Transverse colon (tissue), 4 donors: ENCODE data around the gene FBXO46. TPM values are rescaled to one million over a fixed set of nuclear protein-coding genes. Genes with fewer than 3 reads are reported as not detected.

Source experiments
- DNase-seq: peaks from one replicate; pipeline ENCODE4 v3.0.0-alpha.2; 2019
- H3K27ac ChIP-seq, 4 donors: fragments of 200-600 bp; sonication (generic); 2 replicates each; pipeline ENCODE4 v1.5.1; 2016 to 2018; ENCODE audit warnings: inconsistent platforms in 4 of 4
- H3K27me3 ChIP-seq: fragments of 200-600 bp; sonication (generic); 2 replicates; pipeline ENCODE4 v1.5.1; 2017; ENCODE audit warnings: inconsistent platforms
- H3K36me3 ChIP-seq, 4 donors: fragments of 200-600 bp; sonication (generic); 2 replicates each; pipeline ENCODE4 v1.5.1; 2017 to 2019; ENCODE audit warnings: inconsistent platforms in 4 of 4
- H3K4me1 ChIP-seq, 4 donors: fragments of 200-600 bp; sonication (generic); 2 replicates each; pipeline ENCODE4 v1.5.1; 2017 to 2020; ENCODE audit warnings: inconsistent platforms in 4 of 4
- H3K4me3 ChIP-seq, 4 donors: fragments of 200-600 bp; sonication (generic); 1 replicate in 1 of 4; 2 replicates in 3 of 4; pipeline versions ENCODE4 v1.5.1 to v1.6.1; 2017 to 2019; ENCODE audit warnings: inconsistent platforms in 4 of 4
- H3K9me3 ChIP-seq, 2 donors: fragments of 200-600 bp; sonication (generic); 2 replicates each; pipeline ENCODE4 v1.5.1; 2017 to 2019; ENCODE audit warnings: inconsistent platforms in 2 of 2
- CTCF ChIP-seq, 5 experiments: fragments of 200-600 bp in 3 of 5; fragments of 450-650 bp in 2 of 5; sonication (generic) in 3 of 5; IDR thresholded peaks; 1 replicate in 2 of 5; 2 replicates in 3 of 5; pipeline ENCODE4 v1.5.1; 2016 to 2017; ENCODE audit warnings: antibody characterized with exemption in 5 of 5, inconsistent platforms in 3 of 5, mild to moderate bottlenecking in 2 of 5, moderate library complexity in 1 of 5
- EP300 ChIP-seq: sonication (generic); formaldehyde crosslinking; IDR thresholded peaks from one replicate; pipeline ENCODE4 v1.6.1; 2017; ENCODE audit warnings: antibody characterized with exemption, low read depth
- POLR2A ChIP-seq: fragments of 450-650 bp; IDR thresholded peaks from one replicate; pipeline ENCODE4 v1.6.1; 2016; ENCODE audit warnings: antibody characterized with exemption, mild to moderate bottlenecking, moderate library complexity
- POLR2AphosphoS5 ChIP-seq, 3 donors: sonication (generic); formaldehyde crosslinking; IDR thresholded peaks; one replicate each; pipeline ENCODE4 v1.6.1; 2016; ENCODE audit warnings: antibody characterized with exemption in 3 of 3
- WGBS, 2 donors: methylation state at CpG; one replicate each; pipeline ENCODE4 v1.1.5; 2018; ENCODE audit warnings: low coverage in 1 of 2; 5-methylcytosine and 5-hydroxymethylcytosine counted together
- in situ Hi-C, 4 donors: fragments of 200-750 bp; cut with MboI; loops; one replicate each; pipeline versions ENCODE4 v1.15.0 to v1.15.1; 2017; ENCODE audit warnings: low sequenced_read_pairs in 3 of 4, low pct_ligation_motif_present in 1 of 4, low pct_unique_long_range_greater_than_20kb in 1 of 4
- intact Hi-C: fragments of 100-400 bp; cut with DNase I; formaldehyde crosslinking; loops from one replicate; pipeline ENCODE4 v1.15.1; 2023; ENCODE audit warnings: low total_unique reads
- total RNA-seq, 4 donors: library from RNA; depleted of rRNA; stranded (reverse); fragments of >200 nt; gene quantifications; one replicate each; pipeline ENCODE4 v1.1.0, GENCODE V29; 2016

FBXO46 gene
- total RNA-seq, 4 donors from 2014 or later, result 14.1 to 40.8 (median 19.6) TPM

- in situ Hi-C loops, result no loop called here
- intact Hi-C loops, result loop anchor here (10.0 kb wide), 1 partner anchor 55 kb away; no protein-coding TSS in a partner anchor
- Histone ChIP-seq H3K27ac (peak overlapping the region; percentile 86 to 98 (median 94)), H3K4me3 (peak overlapping the region; percentile 46 to 86 (median 62)), H3K27me3 (no peaks in the 10 kb centered on the region), H3K36me3 (no peaks in the 10 kb centered on the region), H3K4me1 (peaks cover 17 to 43% (median 37%) of the 10 kb centered on the region in 4 donors), H3K9me3 (no peaks in the 10 kb centered on the region)
- WGBS, 2 donors, result 0% methylated on average over 28 of the region's 28 CpGs; no CpG with 5 or more reads in 1 of the 2 donors
- peak; percentile 65 for DNase-seq
- no peak for TF ChIP-seq POLR2AphosphoS5 (IDR thresholded peaks at IDR 0.05)
- no peak for TF ChIP-seq POLR2A
- no peak for TF ChIP-seq EP300
- TF ChIP-seq CTCF (IDR thresholded peaks at IDR 0.05), result no peak
Observed at GRCh38 chr19:45769821-45770191, 39.1 kb upstream of the FBXO46 start.

- intact Hi-C loops, result loop anchor here (10.0 kb wide), 1 partner anchor 54 kb away; no protein-coding TSS in a partner anchor
- TF ChIP-seq CTCF (IDR thresholded peaks at IDR 0.05), result no peak
- peak; percentile 87 to 92 (median 92) for TF ChIP-seq POLR2AphosphoS5 (IDR thresholded peaks at IDR 0.05)
- no peak for TF ChIP-seq EP300
- TF ChIP-seq POLR2A, result peak; percentile 85
- in situ Hi-C loops, result no loop called here
- DNase-seq, result peak; percentile 99
- Histone ChIP-seq H3K36me3 (no peaks in the 10 kb centered on the region), H3K4me1 (peaks cover 19 to 49% (median 40%) of the 10 kb centered on the region in 4 donors), H3K9me3 (no peaks in the 10 kb centered on the region), H3K4me3 (peak within 1 kb of the TSS; percentile 64 to 86 (median 80)), H3K27ac (peak within 1 kb of the TSS; percentile 86 to 98 (median 94)), H3K27me3 (no peaks in the 10 kb centered on the region)
- 0% methylated on average over 11 to 70 of the region's 70 CpGs for WGBS, 2 donors
Observed at GRCh38 chr19:45768984-45769782, 38.5 kb upstream of the FBXO46 start, which contains the start of gene SIX5. Gene SIX5 (minus strand): TSS chr19:45769252. CDS start chr19:45768844, 408 bp downstream.

GRCh38 chr19:45768655-45768983 is 37.9 kb upstream of the FBXO46 start:
- Histone ChIP-seq H3K4me3 (peak overlapping the region; percentile 64 to 86 (median 80)), H3K36me3 (no peaks in the 10 kb centered on the region), H3K27ac (peak overlapping the region; percentile 86 to 98 (median 94)), H3K27me3 (no peaks in the 10 kb centered on the region), H3K4me1 (peaks cover 19 to 54% (median 43%) of the 10 kb centered on the region in 4 donors), H3K9me3 (no peaks in the 10 kb centered on the region)
- peak; percentile 50 for DNase-seq
- TF ChIP-seq POLR2A, result no peak
- TF ChIP-seq EP300, result no peak
- no peak for TF ChIP-seq POLR2AphosphoS5 (IDR thresholded peaks at IDR 0.05)
- no peak for TF ChIP-seq CTCF (IDR thresholded peaks at IDR 0.05)
- intact Hi-C loops (loop anchor here (10.0 kb wide), 1 partner anchor 54 kb away; no protein-coding TSS in a partner anchor), in situ Hi-C loops (no loop called here)
- 0% methylated on average over 32 of the region's 33 CpGs; no CpG with 5 or more reads in 1 of the 2 donors for WGBS, 2 donors

- Histone ChIP-seq H3K9me3 (no peaks in the 10 kb centered on the region), H3K36me3 (no peaks in the 10 kb centered on the region), H3K27ac (peak overlapping the region; percentile 86 to 98 (median 94)), H3K4me3 (peak overlapping the region; percentile 64 to 86 (median 80)), H3K4me1 (peaks cover 19 to 53% (median 43%) of the 10 kb centered on the region in 4 donors), H3K27me3 (no peaks in the 10 kb centered on the region)
- WGBS, 2 donors, result 0% methylated on average over 36 of the region's 102 CpGs; no CpG with 5 or more reads in 1 of the 2 donors
- intact Hi-C loops (loop anchor here (10.0 kb wide), 1 partner anchor 53 kb away; no protein-coding TSS in a partner anchor), in situ Hi-C loops (no loop called here)
- TF ChIP-seq POLR2AphosphoS5 (IDR thresholded peaks at IDR 0.05) (peak; percentile 37 to 75 (median 44)), CTCF (IDR thresholded peaks at IDR 0.05) (no peak), POLR2A (peak; percentile 50)
- peak; percentile 70 for DNase-seq
Observed at GRCh38 chr19:45767881-45768654, 37.4 kb upstream of the FBXO46 start.
